DND-41 (cell line): ENCODE data around the gene TRAP1.

ENCODE experiments used
- EZH2 ChIP-seq: IDR thresholded peaks from 3 replicates; pipeline ENCODE4 v1.6.1; 2012; ENCODE audit warnings: borderline replicate concordance, low read depth, mild to moderate bottlenecking, moderate library complexity, low read length, inconsistent platforms; ENCODE audit not compliant: severe bottlenecking
- TF ChIP-seq, protein P1 (sequence below): IDR thresholded peaks from 2 replicates; pipeline ENCODE4 v1.5.1; 2012; ENCODE audit warnings: borderline replicate concordance, low read length, moderate library complexity, mild to moderate bottlenecking; ENCODE audit not compliant: poor library complexity, severe bottlenecking; ENCODE audit errors: extremely low read depth

DNA sequence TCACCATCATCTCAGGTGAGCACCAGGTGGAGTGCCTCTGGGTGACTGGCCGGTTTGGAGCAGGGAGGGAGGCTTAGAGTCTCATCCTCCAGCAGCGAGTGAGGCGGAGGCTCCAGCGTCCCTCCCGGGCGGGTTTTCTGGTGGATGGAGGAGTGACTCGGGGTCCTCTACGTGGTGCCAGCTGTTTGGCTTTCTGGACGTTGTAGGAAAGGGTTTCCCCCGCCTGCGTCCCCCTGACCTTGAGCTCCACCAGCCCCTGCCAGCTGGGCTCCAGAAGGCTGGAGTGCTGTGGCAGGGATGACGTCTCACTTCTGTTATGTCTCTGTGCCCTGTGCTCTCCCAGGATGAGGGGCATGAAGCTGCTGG is 62.3 kb downstream of the TRAP1 start:
- TF ChIP-seq, protein P1, sequence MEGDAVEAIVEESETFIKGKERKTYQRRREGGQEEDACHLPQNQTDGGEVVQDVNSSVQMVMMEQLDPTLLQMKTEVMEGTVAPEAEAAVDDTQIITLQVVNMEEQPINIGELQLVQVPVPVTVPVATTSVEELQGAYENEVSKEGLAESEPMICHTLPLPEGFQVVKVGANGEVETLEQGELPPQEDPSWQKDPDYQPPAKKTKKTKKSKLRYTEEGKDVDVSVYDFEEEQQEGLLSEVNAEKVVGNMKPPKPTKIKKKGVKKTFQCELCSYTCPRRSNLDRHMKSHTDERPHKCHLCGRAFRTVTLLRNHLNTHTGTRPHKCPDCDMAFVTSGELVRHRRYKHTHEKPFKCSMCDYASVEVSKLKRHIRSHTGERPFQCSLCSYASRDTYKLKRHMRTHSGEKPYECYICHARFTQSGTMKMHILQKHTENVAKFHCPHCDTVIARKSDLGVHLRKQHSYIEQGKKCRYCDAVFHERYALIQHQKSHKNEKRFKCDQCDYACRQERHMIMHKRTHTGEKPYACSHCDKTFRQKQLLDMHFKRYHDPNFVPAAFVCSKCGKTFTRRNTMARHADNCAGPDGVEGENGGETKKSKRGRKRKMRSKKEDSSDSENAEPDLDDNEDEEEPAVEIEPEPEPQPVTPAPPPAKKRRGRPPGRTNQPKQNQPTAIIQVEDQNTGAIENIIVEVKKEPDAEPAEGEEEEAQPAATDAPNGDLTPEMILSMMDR: no peak
- TF ChIP-seq EZH2: no peak
